Duodenal mucosa (tissue), 2 donors: ENCODE measurements around the gene TAF9.
"Not testable (repeated sequence)": the region's sequence is repeated elsewhere in the genome, so short reads cannot be mapped to it uniquely, and the experiment has no call there.

Experiments
- H3K27ac ChIP-seq: one replicate; pipeline ENCODE4 v1.7.0; 2013; ENCODE audit warnings: low read depth, low read length
- H3K27me3 ChIP-seq, 2 donors: one replicate each; pipeline ENCODE4 v1.7.0; 2013; ENCODE audit warnings: low read length in 2 of 2, control low read depth in 1 of 2; ENCODE audit not compliant: insufficient read depth in 2 of 2, control insufficient read depth in 1 of 2
- H3K36me3 ChIP-seq, 2 donors: one replicate each; pipeline ENCODE4 v1.7.0; 2013; ENCODE audit warnings: low read length in 2 of 2, control low read depth in 1 of 2; ENCODE audit not compliant: insufficient read depth in 2 of 2, control insufficient read depth in 1 of 2
- H3K4me1 ChIP-seq, 2 donors: one replicate each; pipeline ENCODE4 v1.7.0; 2013; ENCODE audit warnings: low read length in 2 of 2, control low read depth in 1 of 2; ENCODE audit not compliant: insufficient read depth in 2 of 2, control insufficient read depth in 1 of 2
- H3K4me3 ChIP-seq, 2 donors: one replicate each; pipeline ENCODE4 v1.7.0; 2013; ENCODE audit warnings: low read length in 2 of 2, low read depth in 1 of 2
- H3K9ac ChIP-seq, 2 donors: one replicate each; pipeline ENCODE4 v1.7.0; 2013; ENCODE audit warnings: low read length in 2 of 2, low read depth in 1 of 2
- H3K9me3 ChIP-seq, 2 donors: one replicate each; pipeline ENCODE4 v1.7.0; 2013; ENCODE audit warnings: low read length in 2 of 2, control low read depth in 1 of 2; ENCODE audit not compliant: control insufficient read depth in 1 of 2

Gene TAF9

GRCh38 chr5:69341520-69342161 is 27.7 kb downstream of the TAF9 start:
- Histone ChIP-seq H3K27me3 (no peaks in the 10 kb centered on the region), H3K4me3 (no peak overlapping the region), H3K9me3 (no peaks in the 10 kb centered on the region), H3K4me1 (no peaks in the 10 kb centered on the region), H3K36me3 (no peaks in the 10 kb centered on the region), H3K9ac (no peak overlapping the region), H3K27ac (no peak overlapping the region)

GRCh38 chr5:69335341-69335935 is 33.9 kb downstream of the TAF9 start:
- no peaks in the 10 kb centered on the region for H3K9me3 ChIP-seq
- H3K9ac ChIP-seq = no peak overlapping the region
- no peaks in the 10 kb centered on the region for H3K4me1 ChIP-seq
- no peaks in the 10 kb centered on the region for H3K27me3 ChIP-seq
- no peaks in the 10 kb centered on the region for H3K36me3 ChIP-seq
- no peak overlapping the region for H3K27ac ChIP-seq
- no peak overlapping the region for H3K4me3 ChIP-seq

GRCh38 chr5:69334793-69335268 is 34.5 kb downstream of the TAF9 start:
- Histone ChIP-seq H3K27ac (no peak overlapping the region), H3K4me3 (no peak overlapping the region), H3K36me3 (no peaks in the 10 kb centered on the region), H3K4me1 (no peaks in the 10 kb centered on the region), H3K27me3 (no peaks in the 10 kb centered on the region), H3K9ac (no peak overlapping the region), H3K9me3 (no peaks in the 10 kb centered on the region)

DNA sequence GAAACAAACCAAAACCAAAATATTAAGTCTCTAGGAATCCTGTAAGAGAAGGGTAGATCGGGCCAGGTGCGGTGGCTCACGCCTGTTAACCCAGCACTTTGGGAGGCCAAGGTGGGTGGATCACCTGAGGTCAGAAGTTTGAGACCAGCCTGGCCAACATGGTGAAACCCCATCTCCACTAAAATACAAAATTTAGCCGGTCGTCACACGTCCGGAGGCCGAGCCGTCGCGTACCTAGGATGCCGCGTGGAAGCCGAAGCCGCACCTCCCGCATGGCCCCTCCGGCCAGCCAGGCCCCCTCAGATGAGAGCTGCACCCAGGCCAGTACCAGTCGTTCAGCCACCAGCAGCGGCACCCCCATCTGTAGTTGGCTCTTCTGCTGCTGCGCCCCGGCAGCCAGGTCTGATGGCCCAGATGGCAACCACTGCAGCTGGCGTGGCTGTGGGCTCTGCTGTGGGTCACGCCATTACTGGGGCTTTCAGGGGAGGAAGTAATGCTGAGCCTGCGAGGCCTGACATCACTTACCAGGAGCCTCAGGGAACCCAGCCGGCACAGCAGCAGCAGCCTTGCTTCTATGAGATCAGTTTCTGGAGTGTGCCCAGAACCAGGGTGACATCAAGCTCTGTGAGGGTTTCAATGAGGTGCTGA is 35.5 kb downstream of the TAF9 start:
- H3K9me3 ChIP-seq, H3K27ac ChIP-seq: not testable (repeated sequence)

DNA sequence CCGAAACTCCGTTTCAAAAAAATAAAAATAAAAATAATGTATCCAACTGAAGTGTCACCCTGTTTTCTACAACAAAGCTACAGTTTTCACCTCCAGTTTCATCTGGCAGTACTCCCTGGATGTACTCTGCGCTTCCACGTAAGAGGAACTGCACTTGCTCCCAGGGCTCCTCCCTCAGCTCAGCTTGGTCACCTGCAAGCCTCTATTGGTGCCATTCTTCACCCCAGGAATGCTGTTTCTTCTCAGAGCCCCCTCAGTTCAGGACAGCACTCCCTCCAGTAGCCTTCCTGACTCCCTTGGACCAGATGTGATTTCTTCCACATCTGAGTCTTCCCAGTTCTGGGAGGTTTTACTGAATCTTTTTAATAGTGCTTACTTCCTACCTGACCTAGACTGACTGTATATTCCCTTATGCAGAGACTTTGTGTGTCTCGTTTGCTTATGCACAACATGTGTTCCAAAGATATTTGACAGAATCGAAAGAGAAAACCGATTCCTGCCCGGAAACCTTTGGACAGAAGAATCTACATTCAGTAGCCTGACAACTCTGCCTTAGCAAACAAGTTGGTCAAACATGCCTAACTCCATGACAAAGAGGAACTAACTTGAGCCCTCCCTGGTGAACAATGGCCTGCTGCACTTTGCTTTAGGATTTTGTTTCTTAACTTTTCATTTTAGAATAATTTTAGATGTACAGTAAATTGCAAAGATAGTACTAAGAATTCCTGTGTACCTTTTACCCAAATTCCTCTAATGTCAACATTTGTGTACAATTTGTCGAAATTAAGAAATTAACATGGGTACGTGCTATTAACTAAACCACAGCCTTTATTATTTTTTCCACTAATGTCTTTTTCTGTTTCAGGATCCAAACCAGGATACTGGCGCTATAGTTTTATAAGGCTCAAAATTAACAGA is 37.5 kb downstream of the TAF9 start:
- Histone ChIP-seq H3K27ac (peak overlapping the region; percentile 76), H3K27me3 (no peaks in the 10 kb centered on the region), H3K4me1 (no peaks in the 10 kb centered on the region), H3K9me3 (no peaks in the 10 kb centered on the region), H3K4me3 (peak overlapping the region; percentile 86 to 91), H3K36me3 (no peaks in the 10 kb centered on the region), H3K9ac (peak overlapping the region; percentile 76 to 86)

More for the DNA sequence above, 35.5 kb downstream of the TAF9 start:
- not testable (repeated sequence) for H3K9ac ChIP-seq, H3K36me3 ChIP-seq, H3K4me3 ChIP-seq, H3K4me1 ChIP-seq, H3K27me3 ChIP-seq

DNA sequence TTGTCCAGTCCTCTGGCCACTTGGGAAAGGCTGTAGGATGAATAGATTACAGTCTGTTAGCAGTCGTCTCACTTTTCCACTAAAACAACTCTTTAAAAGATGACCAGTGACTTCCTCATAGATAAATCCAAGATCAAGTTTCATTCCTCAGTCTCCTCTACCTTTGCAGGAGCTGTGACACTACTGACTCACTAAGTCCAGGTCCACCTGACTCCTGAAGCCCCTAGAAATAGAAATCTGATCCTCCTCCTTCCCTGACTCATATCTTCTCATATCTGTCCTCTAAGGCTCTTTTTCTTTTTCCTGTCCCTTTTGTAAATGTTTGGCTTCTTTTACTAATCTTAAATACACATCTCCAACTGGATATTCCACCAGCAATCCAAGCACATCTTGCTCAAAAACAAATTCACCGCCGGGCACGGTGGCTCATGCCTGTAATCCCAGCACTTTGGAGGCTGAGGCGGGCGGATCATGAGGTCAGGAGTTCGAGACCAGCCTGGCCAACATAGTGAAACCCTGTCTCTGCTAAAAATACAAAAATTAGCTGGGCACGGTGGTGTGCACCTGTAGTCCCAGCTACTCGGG is 39.3 kb downstream of the TAF9 start:
- Histone ChIP-seq H3K4me3 (no peak overlapping the region), H3K27ac (no peak overlapping the region), H3K27me3 (no peaks in the 10 kb centered on the region)

DNA sequence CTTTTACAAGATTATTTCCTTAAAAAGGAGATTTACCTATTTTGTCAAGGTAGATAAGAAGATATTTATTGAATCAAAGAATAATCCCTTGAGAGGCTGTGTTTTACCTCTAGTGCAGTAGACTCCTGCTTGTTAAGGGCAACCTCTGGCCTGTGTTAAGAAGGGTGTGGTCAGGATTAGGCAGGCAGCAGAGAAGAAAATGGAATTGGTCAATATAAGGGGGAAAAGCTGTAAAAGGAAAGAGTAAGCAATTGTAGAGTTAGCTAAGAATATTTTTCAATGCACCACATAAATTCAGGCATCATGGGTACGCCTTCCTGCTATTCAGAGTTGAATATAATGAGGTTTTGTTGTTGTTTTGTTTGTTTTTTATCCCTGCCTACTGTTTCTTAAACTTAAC is 43.0 kb downstream of the TAF9 start:
- Histone ChIP-seq H3K9ac (no peak overlapping the region), H3K27ac (no peak overlapping the region), H3K4me3 (no peak overlapping the region), H3K36me3 (no peaks in the 10 kb centered on the region), H3K4me1 (peaks cover 0 to 4% of the 10 kb centered on the region in 2 donors), H3K9me3 (no peaks in the 10 kb centered on the region), H3K27me3 (no peaks in the 10 kb centered on the region)

More for the DNA sequence above, 39.3 kb downstream of the TAF9 start:
- Histone ChIP-seq H3K9ac (no peak overlapping the region), H3K36me3 (no peaks in the 10 kb centered on the region), H3K9me3 (no peaks in the 10 kb centered on the region), H3K4me1 (peaks cover 0 to 4% of the 10 kb centered on the region in 2 donors)

DNA sequence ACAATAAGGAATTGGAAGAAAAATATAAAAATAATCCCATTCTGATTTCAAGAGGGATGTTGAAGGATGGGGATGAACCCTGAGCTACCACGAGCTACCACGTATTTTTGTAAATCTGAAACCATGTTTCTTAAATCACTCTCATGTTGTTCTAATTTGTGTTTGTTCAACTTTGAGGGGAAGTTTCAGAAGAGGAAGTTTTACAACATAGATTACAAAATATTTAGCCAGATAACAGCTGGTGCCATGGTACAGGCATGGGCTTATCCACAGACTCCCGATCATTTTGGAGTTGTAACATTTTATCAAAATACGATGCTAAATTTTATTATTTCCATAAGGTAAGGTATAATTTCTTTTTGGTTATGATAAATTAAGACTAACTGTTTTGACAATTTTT is 51.9 kb downstream of the TAF9 start:
- no peak overlapping the region for H3K4me3 ChIP-seq
- no peak overlapping the region for H3K9ac ChIP-seq
- no peaks in the 10 kb centered on the region for H3K4me1 ChIP-seq
- H3K27me3 ChIP-seq = no peaks in the 10 kb centered on the region
- peaks cover 6 to 24% of the 10 kb centered on the region in 2 donors for H3K36me3 ChIP-seq
- H3K27ac ChIP-seq = no peak overlapping the region
- H3K9me3 ChIP-seq = no peaks in the 10 kb centered on the region

- Histone ChIP-seq H3K27ac (no peak overlapping the region), H3K4me1 (no peaks in the 10 kb centered on the region), H3K9ac (no peak overlapping the region), H3K4me3 (no peak overlapping the region), H3K36me3 (peaks cover 6 to 34% of the 10 kb centered on the region in 2 donors), H3K9me3 (no peaks in the 10 kb centered on the region), H3K27me3 (no peaks in the 10 kb centered on the region)
Measured at GRCh38 chr5:69315972-69316371, 53.3 kb downstream of the TAF9 start.
